Stimulated activated CD8-positive, alpha-beta memory T cell treated with anti-CD3 and anti-CD28 coated beads, Interleukin-15, amount 100 ng/mL, for 1 hour (primary cell): ENCODE results near the gene ZNF804A.
"Not testable (repeated sequence)": the region's sequence is repeated elsewhere in the genome, so short reads cannot be mapped to it uniquely, and the experiment has no call there.

Experiments
- DNase-seq: peaks from one replicate; pipeline ENCODE4 v3.0.0-alpha.2; 2020; ENCODE audit warnings: low read depth

The ZNF804A gene

GRCh38 chr2:184834699-184835397, 236.5 kb downstream of the ZNF804A start:
- DNase-seq = no peak

- DNase-seq = no peak
Observed at GRCh38 chr2:184835398-184835715, 237.0 kb downstream of the ZNF804A start.

- DNase-seq = no peak
Observed at GRCh38 chr2:184847331-184847730, 249.0 kb downstream of the ZNF804A start.

DNA sequence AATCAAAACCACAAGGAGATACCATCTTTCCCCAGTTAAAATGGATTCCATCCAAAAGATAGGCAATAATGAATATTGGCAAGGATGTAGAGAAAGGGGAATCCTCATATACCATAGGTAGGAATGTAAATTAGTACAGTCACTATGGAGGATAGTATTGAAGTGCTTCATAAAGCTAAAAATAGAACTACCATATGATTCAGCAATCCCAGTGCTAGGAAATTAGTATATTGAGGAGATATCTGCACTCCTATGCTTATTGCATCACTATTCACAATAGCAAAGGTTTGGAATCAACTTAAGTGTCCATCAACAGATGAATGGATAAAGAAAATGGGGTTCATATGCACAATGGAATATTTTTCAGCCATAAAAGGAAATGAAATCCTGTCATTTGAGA, 251.2 kb downstream of the ZNF804A start:
- DNase-seq = no peak

DNA sequence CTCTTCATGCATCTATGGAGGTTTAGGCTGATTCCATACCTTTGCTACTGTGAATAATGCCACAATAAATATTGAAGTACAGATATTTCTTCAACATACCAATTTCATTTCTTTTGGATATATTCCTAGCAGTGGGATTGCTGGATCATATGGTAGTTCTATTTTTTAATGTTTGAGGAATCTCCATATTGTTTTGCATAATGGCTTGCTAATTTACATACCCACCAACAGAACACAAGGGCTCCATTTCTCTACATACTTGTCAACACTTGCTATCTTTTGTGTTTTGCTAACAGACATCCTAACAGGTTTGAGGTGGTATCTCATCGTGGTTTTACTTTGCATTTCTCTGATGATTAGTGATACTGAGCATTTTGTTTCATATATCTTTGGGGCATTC, 253.2 kb downstream of the ZNF804A start:
- DNase-seq = no peak

- no peak for DNase-seq
Observed at GRCh38 chr2:184859187-184859586, 260.9 kb downstream of the ZNF804A start.

DNA sequence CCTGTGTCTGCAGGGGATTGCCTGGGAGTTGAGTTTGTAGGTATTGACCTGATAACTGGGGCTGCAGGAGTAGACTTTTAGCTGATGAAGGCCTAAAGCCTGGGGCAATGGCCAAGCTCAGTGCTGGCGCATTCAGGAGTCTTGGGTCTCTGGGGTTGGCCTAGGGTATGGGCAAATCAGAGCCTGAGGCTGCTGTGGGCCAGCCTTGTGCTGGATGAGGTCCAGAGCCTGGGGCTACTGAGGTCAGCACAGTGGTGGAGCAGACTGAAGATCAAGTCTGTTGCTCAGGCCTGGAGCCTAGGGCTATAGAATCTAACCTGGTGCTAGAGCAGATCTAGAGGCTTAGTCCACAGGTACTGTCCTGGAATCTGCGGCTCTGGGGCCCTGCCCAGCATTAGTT, 262.4 kb downstream of the ZNF804A start:
- no peak for DNase-seq

GRCh38 chr2:184875212-184875611, 276.9 kb downstream of the ZNF804A start:
- no peak for DNase-seq

DNA sequence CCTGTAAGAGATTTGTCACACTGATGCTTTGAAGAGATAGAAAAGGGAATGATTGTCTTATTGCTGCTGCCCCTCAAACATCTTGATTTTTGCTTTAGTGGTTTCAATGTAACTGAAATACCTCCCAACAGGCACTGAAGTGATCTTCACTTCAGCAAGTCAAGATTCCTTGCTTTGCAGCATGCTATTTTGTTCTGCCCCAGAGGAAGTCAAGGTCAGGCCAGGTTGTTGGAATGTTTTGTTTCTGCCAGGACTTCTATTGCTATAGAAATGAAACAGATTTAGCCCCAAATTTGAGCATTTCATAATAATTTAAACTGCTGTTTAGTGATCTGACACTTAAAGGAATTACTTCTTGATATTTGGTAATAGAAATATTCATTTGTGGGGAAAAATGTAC, 277.6 kb downstream of the ZNF804A start:
- DNase-seq = no peak

DNA sequence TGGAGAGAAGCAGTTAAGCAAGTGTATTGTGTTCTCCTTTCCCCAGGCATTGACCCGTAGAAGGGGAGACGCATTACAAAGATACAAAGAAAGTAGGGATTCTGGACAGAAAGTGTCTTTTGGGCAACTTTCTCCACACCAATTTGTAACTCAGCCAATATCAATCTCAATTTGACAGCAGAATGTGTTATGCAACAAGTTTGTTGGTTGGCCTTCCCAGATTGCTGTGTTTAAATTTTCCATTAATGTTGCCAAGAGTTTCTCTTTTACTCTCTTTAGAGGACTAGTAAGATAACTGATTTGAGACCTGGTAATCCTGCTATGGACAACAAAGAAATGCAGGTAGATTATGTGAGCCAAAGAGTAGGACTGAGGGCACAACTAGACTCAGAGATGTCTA, 279.6 kb downstream of the ZNF804A start:
- DNase-seq = no peak

- DNase-seq = no peak
Observed at GRCh38 chr2:184879671-184880070, 281.3 kb downstream of the ZNF804A start.

GRCh38 chr2:184886585-184886984, 288.3 kb downstream of the ZNF804A start:
- DNase-seq = not testable (repeated sequence)

DNA sequence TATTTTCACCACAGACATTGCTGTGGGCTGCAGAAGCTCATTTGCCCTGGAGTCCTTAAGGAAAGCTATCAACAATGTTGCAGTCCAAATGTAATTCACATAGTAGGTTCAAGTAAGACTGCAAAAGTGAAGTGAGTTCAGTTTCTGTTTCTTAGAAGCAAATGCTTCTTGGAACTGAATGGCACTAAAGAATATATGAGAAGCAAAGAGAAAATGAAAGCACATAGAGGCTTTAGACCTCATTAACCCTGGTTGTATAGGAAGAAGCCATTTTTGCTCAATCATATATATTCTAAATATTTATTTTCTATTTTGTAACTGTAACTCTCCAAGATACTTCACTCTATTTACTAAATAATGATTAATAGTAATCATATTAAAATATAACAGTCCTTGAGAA, 292.0 kb downstream of the ZNF804A start:
- DNase-seq = no peak

DNA sequence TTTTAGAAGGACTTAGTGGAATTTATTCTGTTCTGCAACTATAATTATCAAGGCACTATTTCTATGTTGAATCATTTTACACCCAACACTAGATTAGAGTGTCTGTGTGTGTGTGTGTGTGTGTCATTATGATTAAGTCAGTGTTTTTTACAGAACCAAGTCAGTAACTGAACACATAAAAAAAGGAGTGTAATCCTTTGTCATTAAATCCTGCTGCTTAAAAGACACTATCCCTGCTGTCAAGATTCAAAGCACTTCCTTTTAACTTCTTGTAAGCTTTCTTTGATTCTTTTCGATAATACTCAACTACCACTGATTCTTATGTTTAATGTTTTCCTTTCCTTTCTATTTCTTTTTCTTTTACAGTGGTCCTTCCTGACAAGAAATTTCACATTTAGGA, 306.7 kb downstream of the ZNF804A start:
- DNase-seq = no peak

DNA sequence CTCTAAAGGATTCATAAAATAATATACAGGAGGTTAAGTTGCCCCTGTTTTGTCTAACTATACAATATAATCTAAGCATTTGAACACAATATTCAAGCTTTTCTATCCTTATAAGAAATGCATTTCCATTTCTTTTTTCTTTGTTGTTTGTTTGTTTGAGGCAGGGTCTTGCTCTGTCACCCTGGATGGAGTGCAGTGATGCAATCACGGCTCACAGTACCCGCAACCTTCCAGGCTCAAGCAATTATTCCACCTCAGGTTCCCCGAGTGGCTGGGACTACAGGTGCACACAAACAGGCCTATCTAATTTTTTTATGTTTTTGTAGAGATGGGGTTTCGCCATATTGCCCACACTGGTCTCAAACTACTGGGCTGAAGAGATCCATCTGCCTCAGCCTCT, 307.8 kb downstream of the ZNF804A start:
- DNase-seq = no peak

DNA sequence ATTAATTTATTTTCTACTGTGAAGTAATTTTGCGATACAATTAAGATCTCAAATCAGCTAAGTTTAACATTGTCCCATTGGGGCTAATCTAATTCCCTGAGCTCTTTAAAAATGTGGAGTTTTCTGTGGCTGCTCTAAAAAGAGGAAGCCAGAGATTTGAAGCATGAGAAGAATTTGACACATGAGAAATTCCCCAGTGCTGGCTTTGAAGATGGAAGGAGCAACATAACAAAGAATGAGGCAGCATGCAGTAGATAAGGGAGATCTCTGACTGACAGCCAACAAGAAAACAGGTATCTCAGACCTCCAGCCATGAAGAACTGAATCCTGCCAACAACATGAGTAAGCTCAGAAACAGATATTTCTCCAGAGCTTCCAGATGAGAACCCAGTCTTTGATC, 308.4 kb downstream of the ZNF804A start:
- no peak for DNase-seq

DNA sequence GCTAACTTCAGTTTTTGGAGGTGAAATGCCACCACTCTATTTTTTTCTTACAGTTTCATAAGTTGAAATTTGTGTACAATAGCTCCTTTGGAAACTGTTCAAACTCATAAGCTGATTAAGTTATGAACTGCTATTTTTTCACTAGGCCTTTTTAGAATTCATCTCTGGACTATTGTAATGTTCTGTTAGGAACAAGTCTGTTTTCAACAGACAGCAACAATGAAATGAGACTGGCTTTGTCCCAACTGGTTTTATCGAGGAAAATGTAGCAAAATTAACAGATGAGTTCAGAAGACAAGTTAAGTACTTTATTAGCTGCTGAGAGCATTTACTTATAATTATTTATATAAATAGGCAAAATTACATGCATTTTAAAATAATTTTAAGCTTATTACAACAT, 310.6 kb downstream of the ZNF804A start:
- no peak for DNase-seq

- DNase-seq = no peak
Observed at GRCh38 chr2:184920451-184920965, 322.2 kb downstream of the ZNF804A start.

DNA sequence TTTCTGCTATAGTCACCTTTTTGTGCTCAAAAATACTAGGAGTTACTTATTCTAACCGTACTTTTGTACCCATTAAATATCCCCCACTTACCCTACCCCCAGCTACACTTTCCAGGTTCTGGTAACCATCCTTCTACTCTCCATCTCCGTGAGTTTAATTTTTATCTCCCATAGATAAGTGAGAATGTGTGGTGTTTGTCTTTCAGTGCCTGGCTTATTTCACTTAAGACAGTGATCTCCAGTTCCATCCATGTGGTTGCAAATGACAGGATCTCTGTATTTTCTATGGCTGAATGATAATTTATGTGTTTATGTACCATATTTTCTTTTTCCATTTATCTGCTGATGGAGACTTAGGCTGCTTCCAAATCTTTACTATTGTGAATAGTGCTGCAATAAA, 323.3 kb downstream of the ZNF804A start:
- DNase-seq = no peak

GRCh38 chr2:184923751-184924150, 325.4 kb downstream of the ZNF804A start:
- no peak for DNase-seq

DNA sequence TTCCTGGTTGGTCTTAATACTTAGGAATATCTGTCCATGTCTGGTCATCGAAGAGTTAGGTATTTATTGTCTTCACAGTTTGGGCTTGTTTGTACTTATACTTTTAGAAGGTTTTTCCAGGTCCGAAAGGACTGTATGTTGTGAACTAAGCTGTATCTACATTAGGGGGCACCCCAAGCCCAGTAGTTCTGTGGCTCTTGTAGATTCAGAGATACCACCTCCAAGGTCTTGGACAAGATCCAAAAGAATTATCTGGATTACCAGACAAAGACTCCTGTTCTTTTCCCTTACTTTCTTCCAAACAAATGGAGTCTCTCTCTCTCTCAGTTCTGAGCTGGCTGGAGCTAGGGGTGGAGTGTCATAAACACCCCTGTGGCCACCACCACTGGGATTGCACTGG, 328.7 kb downstream of the ZNF804A start:
- no peak for DNase-seq

GRCh38 chr2:184936761-184937160, 338.4 kb downstream of the ZNF804A start:
- no peak for DNase-seq

DNA sequence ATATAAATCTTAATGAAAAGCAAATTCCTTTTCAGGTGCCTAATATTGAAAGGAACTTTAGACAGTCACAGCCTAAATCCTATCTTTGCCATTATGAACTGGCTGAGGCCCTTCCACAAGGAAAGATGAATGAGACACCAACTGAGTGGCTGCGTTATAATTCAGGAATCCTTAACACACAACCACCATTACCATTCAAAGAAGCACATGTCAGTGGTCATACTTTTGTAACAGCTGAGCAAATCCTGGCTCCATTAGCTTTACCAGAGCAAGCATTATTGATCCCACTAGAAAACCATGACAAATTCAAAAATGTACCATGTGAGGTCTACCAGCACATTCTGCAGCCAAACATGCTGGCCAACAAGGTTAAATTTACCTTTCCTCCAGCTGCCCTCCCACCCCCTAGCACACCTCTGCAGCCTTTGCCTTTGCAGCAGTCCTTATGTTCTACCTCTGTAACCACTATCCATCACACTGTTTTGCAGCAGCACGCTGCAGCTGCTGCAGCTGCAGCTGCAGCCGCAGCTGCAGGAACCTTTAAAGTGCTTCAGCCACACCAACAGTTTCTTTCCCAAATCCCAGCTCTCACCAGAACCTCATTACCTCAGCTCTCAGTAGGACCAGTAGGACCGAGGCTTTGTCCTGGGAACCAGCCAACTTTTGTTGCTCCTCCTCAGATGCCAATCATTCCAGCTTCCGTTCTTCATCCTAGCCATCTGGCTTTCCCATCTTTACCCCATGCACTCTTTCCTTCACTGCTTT, 340.1 kb downstream of the ZNF804A start:
- DNase-seq = no peak

DNA sequence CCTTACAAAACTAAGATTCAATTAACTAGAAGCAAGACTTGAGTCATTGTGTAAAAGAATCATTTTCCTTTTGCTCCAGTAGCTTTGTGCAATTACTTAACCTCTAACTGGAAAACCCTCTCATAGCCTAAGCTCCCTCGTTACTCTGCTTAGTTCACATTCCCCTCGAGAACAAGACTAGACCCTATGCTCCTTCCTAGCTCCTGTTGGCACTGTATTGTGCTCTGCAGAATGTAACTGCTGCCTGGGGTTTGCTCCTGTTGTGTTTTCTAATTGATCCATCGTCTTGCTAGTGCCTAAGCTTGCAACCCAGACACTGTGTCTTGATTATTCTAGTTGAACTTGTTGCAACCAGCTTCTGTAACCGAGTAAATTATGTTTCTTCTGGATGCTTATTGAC, 347.0 kb downstream of the ZNF804A start:
- no peak for DNase-seq
